ENCODE data around the gene IL2RG.

Gene IL2RG

GRCh38 chrX:71107762-71108360 lies 3.5 kb downstream of the IL2RG start:
- DNase-seq: no peak

GRCh38 chrX:71107245-71107644 lies 4.1 kb downstream of the IL2RG start:
- DNase-seq: no peak

DNA sequence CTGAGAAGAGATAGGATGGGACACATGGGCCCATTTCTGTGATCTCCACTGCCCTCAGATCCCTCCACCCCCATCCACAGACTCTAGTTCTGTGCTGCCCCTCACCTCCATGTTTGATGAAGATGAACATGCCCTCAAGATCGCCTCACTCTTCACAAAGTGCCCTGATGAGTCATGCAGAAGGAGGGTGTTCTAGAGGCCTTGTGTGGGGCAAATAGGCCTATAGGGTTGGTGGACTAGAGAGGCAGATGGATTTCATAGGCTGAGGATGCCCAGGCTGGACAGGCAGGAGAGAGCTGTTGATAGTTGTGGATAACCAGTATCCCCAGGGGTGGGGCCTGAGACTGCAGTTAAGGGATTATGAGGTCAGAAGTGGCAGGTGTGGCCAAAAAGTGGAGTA lies 5.0 kb downstream of the IL2RG start, which contains the start of gene CXorf65:
Gene CXorf65, minus strand, starts transcription at position 314 of the 400 bp plus-strand sequence. Its CDS starts 184 bp downstream, at position 130.
- DNase-seq: no peak

DNA sequence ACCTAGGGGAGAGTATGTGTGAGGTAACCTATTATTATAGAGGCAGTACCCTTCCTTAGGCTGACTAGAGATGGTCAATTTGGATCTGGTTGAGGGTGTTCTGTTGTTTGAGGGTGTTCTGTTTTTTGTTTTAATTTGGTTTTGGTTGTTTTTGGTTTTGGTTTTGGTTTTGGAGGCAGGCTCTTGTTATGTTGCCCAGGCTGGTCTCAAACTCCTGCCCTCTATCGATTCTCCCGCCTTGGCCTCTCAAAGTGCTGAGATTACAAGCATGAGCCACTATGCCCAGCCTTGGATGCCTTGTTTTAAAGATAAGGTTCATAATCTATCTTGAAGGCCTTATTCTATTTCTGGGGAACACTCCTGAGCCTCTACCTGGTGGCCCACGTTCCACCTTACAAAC lies 5.7 kb downstream of the IL2RG start:
- DNase-seq: no peak

- DNase-seq: peak; percentile 64
These were observed 8.0 kb downstream of the IL2RG start for GRCh38 chrX:71103110-71103983.

- no peak for DNase-seq
These were observed 9.1 kb downstream of the IL2RG start for GRCh38 chrX:71102292-71102691.

DNA sequence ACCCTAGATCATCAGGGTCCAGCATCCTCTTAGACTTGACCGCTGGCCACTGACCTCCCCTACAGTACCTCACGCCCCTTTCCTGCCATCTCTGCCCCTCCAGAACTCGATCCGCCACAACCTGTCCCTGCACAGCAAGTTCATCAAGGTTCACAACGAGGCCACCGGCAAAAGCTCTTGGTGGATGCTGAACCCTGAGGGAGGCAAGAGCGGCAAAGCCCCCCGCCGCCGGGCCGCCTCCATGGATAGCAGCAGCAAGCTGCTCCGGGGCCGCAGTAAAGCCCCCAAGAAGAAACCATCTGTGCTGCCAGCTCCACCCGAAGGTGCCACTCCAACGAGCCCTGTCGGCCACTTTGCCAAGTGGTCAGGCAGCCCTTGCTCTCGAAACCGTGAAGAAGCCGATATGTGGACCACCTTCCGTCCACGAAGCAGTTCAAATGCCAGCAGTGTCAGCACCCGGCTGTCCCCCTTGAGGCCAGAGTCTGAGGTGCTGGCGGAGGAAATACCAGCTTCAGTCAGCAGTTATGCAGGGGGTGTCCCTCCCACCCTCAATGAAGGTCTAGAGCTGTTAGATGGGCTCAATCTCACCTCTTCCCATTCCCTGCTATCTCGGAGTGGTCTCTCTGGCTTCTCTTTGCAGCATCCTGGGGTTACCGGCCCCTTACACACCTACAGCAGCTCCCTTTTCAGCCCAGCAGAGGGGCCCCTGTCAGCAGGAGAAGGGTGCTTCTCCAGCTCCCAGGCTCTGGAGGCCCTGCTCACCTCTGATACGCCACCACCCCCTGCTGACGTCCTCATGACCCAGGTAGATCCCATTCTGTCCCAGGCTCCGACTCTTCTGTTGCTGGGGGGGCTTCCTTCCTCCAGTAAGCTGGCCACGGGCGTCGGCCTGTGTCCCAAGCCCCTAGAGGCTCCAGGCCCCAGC lies 10.5 kb downstream of the IL2RG start:
- no peak for DNase-seq

- no peak for DNase-seq
These were observed 11.6 kb downstream of the IL2RG start for GRCh38 chrX:71099736-71100135.

- DNase-seq: no peak
These were observed 12.3 kb downstream of the IL2RG start for GRCh38 chrX:71098951-71099506.

DNA sequence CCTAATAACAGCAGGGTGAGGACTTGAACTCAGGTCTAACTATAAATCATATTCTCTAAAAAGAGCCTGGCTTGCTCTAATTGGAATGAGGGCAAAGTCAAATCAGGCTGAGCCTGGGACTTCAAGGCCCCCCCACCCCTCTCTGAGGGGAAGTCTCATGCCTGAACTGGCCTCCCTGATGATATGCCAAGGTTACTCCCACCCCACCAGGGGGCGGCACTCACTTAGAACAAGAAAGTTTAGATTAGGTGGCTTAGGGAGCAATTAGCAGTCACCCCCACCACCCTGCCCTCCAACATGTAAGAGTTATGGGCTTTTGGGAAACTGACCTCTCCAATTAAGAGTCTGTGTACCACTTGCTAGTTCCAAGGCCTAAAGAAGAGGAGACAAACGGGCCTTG lies 13.1 kb downstream of the IL2RG start:
- no peak for DNase-seq

- no peak for DNase-seq
These were observed 14.7 kb downstream of the IL2RG start for GRCh38 chrX:71096760-71097032.

GRCh38 chrX:71095981-71096759 lies 15.2 kb downstream of the IL2RG start:
- no peak for DNase-seq

GRCh38 chrX:71095555-71095980 lies 15.8 kb downstream of the IL2RG start, which contains the start of gene FOXO4:
TSS of gene FOXO4 (plus strand) at chrX:71095851. CDS start at chrX:71096529, 678 bp downstream.
- peak; percentile 90 for DNase-seq

DNA sequence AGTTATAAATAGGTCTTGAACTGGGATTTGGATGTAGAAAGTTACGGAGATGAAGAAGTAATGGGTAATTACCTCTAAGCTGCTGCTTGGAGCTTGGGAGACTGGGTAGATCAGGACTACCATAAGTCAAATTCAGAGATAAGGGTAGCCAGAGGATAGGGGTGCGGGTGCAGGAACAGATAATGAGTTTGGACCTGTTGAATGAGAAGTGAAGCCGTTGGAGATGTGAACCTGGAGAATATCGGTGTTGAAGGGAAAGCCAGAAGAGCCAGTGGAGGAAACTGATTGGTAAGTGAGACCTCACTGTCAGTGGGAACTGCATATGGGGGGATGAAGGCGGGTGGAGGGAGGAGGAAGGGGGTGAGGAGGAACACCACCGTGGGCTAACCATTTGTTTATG lies 16.3 kb downstream of the IL2RG start:
- DNase-seq: no peak

- DNase-seq: no peak
These were observed 20.1 kb downstream of the IL2RG start for GRCh38 chrX:71091263-71091662.

GRCh38 chrX:71085900-71086299 lies 25.5 kb downstream of the IL2RG start:
- DNase-seq: no peak

DNA sequence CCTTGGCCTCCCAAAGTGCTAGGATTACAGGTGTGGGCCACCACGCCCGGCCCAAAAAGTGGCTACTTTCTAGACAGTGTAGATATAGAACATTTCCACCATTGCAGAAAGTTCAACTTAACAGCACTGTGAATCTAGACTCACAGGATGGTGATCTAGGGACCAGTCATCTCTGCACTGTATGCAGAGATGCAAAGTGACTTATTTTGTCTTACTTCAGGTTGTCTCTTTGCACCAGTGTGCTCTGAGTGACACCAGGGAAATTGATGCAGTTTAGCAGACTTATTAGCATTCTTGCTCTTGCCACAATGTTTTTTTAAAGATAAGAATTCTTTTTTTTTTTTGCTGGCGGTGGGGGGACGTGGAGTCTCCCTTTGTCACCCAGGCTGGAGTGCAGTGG lies 28.6 kb downstream of the IL2RG start:
- DNase-seq: no peak

GRCh38 chrX:71082124-71082647 lies 29.2 kb downstream of the IL2RG start:
- no peak for DNase-seq

DNA sequence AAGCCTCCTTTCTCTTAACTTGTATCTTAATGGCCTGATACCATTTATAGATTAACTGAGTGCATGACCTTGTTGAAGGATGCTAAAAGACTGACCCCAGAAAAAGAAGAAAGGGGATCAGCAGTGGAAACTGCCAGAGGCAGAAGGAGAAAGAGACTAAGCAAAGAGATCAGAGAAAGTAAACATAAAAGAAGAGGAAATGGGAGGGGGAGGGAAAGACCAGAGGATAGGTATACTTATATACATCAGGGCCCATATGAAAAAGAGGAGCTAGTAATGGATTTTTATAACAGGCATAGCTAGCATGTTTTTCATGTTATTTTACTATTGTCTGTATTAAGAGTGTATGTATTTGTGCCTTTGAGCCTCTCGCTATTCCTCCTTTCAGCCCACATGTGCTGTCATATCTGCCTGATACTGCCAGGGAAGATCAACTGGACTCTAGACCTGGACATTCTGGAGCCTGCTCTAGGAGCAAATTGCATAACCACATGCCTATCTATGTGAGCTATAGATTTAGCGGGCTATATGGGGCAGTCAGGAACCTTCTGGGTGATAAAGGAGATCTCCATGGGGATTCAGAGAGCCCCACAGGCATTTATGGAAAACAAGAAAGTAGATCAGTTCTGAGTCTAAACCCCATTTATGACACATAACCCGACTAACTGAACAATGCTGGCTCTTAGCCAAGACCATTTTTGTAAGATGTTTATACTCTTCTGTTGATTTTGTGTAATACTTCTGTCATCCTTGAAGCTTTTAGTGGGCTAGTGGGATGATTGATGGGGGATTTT lies 29.9 kb downstream of the IL2RG start:
- DNase-seq: no peak

DNA sequence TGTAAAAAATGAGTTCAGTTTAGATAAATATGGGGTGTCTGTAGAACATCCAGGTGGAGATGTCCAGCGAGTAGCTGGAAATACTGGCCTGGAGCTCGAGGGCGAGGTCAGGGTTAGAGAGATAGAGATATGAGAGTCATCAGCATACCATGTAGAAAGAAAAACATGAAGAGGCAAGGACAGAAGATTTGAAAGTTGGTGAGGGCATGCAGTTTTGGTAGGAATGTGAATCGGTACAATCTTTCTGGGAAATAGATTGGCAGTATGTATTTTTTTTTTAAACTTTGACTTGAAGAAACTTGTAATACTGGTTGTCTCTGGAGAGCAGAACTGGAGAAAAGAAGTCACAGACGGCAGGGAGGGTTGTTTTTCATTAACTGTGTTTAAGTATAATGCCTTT lies 40.8 kb downstream of the IL2RG start:
- DNase-seq: no peak

Measured in right forelimb (tissue), 1 donor.